NK-92 (cell line): ENCODE results near the gene CAMTA1.

Experiments used
- DNase-seq: peaks from one replicate; lab custom pipeline; 2025; ENCODE audit not compliant: unreplicated experiment; lab: John Stamatoyannopoulos, UW

CAMTA1 gene

DNA sequence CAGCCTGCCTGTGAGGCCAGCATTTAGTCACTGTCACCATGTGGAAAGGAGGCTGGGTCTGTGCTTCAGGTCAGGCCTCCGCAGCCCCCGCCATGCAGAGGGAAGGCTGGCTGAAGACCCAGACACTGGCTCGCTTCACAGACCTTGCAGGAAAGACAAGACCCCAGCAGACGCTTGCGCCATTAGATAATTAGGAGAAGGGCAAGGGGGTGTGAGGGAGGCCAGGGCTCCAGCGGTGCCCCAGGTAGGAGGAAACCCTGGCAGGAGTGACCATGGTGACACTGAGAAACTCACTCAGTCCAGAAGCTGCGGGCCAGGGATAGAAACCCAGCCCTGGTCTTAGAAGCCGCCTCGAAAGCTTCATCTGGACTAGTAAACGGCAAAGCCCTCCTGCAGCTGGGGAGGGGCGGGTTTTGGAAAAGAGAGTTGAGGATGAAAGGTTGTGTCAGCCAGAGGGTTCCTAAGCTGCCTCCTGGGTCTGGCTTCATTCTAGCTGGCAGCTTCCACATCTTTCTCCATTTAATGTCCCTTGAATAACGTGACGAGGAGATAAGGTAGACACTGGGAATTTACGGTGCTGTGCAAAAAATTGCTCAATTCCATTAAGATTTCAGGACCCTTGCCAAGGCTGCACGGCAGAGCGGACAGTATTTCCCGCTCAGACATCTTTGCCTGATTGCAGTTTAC lies 691.8 kb downstream of the CAMTA1 start:
- no peak for DNase-seq

DNA sequence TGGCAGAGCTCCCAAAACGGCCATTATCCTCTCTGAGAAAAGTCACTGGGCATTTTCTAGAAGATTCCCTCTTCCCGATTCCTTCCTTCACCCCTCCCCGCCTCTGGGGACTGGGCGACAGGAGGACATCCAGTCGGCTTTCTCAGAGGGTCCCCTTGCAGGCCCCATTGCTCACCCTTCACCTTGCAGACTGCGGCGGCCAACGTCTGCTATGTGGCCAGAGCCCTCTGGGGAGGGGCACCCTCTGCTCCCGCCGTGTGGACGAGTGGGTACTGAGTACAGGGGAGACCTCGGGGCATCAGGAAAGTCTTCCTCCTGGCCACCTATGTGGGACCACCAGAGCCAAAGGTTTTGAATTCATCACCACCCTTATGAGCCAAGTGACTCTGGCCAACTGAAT lies 692.3 kb downstream of the CAMTA1 start:
- DNase-seq = no peak

DNA sequence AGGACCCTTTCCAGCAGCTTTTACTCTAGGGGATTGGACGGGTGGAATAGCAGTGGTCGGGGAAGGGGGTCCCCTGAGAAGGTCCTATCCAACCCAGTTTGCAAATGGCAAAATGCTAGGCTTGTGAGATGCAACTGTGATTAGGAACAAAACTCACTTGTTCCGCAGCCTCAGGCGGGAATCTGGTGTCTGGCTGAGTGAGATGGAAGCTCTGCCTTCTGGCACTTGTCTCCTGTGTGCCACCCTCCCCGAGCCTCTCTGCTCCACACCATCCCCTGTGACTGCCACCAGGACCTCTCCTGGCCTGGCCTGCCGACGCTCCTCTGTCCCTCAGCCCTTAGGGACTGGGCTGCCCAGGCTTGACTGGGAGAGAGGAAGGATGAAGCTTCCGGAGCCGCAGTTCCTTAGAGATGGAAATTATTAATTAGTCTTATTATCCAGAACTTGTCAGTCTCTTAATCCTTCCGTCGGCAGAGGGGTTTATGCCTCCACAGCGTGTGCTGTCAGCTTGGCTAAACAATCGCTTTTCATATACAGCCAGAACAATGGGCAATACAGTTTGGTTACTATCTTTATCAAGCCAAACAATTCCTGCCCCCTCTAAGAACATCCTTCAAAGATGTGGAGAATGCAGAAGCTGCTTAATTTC lies 693.0 kb downstream of the CAMTA1 start:
- DNase-seq = no peak

DNA sequence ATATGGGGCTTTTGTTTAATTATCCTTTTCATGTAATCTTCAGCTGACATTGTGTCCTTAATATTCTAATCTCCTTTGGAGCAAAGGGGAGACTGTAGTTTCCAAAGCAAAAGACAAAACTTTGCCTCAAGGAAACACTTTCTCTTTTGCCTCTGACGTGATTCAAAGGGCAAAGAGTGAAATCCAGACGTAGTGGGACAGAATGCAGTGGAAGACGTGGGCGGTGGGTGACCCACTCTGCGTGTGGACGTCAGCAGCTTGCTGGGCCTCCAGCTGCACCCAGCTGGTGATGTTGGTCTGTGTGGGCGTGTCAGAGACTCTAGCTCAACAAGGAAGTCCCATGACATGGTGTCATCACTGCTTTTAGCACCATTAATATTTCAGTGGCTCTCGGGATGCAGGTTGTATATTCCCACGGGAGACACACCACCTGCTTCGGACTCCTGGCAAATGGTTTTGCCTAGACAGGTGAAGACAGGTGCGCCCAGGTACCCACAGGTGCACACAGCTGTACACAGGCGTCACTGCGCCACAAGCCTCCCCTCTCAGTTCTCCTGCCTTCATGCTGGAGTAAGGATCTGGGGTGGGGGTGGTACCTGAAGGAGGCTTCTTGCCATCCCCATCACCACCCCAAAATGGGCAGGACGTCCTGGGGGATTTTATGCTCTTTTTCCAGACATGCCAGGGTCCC lies 693.7 kb downstream of the CAMTA1 start:
- DNase-seq = no peak

DNA sequence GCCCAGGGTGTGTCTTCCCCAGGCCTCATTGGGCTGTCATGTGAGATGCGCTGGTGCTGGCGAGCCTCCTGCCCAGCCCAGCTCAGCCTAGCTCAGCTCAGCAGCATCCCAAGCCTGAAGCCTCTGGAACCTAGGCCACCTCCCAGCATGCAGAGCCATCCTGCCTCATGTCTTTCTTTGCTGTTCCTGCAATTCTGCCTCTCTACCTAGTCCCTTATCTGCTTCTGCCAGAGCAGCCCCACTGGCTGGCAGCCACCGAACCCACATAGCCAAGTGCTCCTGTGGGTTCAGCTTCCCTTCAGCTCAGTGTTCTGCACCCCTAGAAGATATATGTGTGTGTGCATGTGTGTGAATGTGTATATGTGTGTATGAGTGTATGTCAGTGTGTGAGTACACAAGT lies 694.3 kb downstream of the CAMTA1 start:
- no peak for DNase-seq

DNA sequence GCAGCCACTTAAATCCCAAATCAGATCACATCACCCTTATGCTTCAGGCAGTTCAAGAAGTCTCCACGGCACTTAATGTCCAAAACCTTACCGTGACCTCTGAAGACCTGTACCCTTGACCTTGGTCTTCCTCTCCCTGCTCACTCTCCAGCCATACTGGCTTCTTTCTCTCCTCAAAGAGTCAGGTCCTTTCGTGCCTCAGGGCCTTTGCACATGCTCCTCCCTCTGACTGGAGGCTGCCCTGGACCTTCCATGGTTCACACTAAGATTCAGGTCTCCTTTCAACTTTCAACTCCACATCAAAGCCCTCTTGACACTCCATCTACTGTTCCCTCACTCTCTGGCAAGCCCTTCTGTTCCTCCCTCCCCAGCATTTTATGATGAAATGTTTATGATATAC lies 695.9 kb downstream of the CAMTA1 start:
- DNase-seq = no peak

DNA sequence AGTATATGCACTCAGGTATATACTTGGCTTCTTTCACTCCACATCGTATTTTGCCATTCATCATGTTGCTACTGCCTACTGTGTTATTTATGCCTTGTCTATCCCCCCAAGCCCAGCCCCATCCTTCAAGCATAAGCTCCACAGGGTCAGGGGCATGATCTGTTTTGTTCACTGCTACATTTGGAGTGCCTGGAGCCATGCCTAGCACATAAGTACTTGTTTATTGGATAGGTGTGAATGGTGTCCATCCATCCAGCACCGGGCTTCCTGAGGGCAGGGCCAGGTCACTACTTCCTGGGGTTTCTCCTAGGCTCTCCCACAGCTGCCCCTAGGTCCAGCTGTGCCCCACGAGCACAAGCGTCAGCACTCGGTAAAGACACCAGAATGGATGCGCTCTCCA lies 696.8 kb downstream of the CAMTA1 start:
- DNase-seq = no peak

DNA sequence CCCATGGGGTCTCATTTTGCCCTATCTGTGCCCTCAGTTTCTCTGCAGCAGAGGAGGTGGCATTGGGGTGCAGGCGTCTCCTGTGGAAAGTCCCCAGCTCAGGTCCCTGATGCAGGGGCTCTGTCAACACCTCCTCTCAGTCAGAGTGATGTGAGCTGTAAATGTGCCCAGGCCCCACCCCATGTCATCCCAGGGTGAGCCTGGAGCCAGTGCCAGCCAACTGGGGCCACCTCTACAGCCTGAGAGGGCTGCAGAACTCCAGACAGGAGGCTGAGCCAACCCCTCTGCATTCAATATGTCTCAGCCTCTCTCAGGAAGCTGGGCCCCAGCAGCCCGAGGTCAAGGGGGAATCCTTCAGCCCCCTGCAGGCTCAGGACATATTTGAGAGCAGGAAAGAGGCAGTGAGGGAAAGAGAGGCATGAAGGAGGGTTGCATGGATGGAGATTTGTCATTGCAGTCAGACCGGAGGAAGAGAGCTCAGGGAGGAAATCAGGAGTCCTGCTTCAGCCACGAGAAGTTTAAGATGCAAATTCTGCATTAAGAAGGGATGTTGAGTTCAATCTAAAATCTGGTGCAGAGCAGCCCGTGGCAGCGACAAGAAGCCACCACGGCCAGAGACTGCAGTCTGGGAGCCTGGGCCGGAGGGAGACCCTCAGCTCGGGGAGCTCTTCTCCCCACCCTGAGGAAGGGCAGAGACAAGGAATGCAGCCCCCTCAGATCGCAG lies 697.7 kb downstream of the CAMTA1 start:
- no peak for DNase-seq

DNA sequence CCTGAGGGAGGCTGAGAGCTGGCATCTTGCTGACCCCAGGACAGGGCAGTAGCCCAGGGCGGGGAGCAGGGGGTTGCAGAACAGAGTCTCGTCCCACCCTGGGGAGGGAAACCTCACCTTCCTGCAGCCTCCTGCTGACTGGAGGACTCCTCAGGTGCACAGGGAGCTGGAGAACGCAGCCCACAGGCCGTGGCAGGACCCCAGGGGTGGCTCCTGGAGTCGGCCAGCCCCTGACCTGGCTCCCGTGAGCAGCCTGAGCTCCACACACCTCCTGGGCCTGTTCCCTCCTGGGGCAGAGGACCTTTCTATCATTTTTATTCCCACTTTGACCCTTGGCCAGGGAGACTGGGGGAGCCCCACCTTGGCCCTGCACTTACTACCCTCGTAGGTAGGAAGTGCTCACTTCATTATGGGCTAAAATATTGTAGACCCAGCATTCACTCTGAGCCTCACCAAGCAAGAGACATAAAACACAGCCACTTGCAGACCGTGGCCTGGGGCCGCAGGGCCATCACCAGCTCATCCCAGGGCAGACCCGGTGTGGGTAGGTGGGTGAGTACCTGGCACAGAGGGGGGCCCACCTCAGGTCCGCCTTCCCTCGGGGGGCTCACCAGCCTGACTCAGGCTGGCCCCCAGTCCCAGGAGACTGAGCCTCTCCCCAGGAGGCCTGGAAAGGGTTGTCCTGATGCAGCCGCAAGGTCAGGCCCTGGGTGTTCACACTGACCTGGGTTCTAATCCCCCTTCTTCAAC lies 698.6 kb downstream of the CAMTA1 start:
- no peak for DNase-seq

DNA sequence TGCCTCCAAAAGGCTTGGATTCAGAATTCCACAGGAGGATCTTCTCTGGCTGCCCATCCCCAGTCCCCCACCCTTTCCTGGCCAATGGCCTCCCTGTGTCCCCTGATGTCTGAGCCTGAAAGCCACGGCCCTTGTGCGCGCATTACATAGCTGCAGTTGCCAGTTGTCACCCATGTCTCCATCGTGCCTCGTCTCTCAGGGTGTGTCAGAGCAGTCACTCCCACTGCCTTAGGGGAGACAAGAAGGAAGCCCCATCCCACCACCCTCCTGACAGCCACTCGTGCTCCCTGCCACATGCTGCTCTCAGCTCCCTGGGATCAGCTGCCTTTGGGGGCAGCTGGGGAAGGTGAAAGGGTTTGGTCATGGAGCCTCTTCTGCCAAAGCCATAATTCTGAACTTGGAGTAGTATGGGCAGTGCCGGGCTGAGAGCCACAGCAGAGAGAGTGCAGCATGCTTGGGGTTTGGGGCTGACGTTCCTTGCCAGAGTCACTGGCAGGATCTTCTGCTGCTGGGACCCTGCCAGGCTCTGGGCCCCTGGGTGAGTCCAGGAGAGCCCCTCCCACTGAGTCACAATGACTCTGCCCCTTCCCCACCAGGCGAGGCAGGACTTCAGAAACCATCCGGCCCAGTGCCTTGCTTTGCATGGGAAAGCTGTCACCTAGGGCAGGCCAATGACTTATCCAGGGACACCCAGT lies 700.0 kb downstream of the CAMTA1 start:
- no peak for DNase-seq

DNA sequence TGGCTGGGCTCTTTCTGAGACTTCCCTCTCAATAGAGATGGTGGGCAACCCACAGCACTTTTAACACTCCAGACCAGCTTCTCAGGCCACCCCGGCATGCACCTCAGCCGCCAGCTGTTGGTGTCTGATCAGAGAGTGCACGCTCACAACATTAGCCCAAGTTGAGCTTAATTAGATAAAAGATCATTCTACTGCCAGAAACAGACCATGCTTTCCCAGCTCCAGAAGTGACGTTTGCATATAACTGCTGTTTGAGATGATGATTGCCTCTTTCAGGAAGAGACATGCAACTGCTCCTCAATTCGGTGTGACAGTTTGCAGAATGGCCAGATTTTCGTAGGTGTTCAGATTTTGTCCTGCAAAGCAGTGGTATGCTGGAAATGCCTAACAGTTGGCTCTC lies 700.6 kb downstream of the CAMTA1 start:
- DNase-seq = no peak

DNA sequence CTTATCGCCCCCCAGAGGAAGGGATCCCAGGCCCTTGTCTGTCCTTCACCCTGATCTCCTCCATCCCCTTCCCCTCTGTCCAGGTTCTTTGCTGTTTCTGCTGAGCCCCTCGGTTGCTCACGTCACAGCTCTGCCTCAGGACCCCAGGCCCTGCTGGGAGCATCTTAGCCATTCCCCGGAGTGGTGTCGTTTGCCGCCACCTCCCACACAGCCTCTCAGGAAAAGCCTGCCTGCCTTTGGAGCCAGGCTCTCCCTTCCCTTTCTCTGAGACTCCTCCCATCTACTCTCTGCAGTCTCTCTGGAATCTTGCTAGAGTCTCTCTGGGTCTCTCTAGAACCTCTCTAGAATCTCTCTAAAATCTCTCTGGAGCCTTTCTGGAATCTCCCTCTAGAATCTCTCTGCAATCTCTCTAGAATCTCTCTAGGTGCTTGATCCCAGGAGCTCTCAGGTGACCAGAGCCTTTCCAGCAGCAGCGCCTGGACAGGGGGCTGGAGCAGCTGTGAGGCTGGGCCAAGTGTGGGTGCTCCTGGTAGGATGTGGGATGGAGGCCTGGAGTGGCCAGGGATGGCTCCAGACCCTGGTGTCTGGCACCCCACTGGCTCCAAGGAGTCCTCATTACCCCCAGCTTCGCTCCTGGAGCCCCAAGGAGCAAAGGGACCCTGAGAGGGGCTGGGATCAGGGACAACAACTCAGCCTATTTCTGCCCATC lies 702.7 kb downstream of the CAMTA1 start:
- DNase-seq = no peak

DNA sequence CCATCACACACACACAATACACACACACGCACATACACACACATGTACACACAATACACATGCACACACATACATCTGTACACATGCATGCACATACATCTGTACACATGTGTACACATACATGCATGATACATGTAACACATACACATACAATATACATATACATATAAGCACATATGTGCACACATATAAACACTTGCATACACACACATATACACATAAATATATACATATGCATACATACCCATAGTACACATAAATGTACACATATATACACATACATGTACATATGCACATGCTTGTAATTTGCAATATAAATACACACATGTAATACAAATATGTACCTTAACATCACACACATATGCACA lies 703.2 kb downstream of the CAMTA1 start:
- no peak for DNase-seq

DNA sequence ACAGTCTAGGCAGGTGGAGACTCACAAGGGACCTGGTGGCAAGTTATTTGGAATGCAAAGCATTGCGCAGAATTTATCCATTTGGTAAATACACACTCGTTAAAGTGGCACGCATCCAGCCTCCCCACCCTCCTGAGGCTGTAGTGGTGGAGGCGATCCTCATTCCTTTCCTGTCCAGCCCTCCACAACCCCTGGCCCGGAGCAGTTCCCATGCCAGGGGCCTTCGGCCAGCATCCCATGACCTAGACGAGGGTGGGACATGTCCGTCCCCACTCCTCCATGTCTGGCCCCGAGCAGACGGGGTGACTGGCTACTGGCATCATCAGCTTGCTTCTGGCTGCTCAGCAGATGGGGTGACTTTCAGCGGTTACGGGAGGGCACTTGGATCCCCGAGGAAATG lies 704.3 kb downstream of the CAMTA1 start:
- no peak for DNase-seq

DNA sequence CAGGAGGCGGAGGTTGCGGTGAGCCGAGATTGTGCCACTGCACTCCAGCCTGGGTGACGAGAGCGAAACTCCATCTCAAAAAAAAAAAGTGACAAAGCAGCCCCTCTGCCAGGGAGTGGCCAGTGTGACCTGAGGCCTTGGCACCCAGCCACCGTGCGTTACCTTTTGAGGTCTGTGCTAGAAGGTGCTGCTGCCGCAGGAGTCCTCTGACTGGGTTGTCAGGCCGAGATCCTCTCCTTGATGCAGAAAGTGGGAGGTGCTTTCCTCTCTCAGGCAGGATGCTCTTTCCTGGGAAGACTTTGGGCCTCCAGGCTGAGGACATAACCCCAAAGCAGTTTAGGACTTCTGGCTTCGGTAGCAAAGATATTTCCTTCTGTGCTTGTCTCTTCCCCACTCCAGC lies 705.3 kb downstream of the CAMTA1 start:
- DNase-seq = no peak

DNA sequence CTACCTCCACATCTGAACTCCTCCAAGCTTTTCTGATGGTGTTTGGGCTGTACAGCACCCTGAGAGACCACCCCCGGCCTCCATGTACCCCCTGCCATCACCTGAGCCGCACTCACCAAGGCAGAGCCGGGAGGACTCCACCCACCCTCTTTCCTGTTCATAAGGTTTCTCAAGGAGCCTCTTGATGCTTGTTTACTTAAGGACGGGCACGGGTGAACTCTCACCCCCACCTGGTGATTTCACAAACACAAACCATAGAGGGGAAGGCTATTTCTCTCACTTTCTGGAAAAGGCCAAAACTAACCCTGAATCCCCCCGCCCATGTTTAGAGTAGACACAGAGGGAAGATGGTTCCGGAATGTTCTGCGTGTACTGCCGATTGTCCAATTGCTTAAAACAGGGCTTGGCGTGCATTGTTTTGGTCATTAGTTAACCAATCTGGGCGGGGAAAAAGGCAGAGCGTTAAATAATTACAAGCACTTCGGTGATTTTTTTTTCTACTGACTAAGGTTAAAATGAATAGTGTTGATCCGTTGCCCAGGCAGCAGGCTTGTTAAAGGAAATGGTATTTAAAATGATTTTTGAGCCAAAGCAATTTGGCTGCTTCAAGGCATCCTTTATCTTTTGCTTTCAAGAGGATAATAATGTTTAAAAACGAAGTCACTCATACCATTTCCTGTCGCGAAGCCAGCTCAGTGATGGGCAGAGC lies 706.0 kb downstream of the CAMTA1 start:
- no peak for DNase-seq

DNA sequence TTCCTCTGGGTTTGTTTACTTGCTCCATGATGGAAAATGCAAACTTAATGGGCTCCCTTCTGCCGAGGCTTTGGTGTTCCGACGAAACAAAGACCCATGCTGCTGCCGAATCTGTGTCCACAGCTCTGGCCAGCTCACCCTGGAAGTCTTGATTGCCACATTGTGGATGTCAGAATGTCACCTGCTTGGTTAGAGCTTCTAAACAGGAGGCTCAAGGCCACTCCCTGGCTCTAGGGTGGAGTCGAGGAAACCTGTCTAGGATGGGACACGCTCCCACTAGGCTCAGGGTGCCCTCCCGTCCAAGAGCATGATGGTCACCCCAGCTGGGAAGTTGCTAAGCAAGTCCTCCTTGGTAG lies 706.5 kb downstream of the CAMTA1 start:
- no peak for DNase-seq

DNA sequence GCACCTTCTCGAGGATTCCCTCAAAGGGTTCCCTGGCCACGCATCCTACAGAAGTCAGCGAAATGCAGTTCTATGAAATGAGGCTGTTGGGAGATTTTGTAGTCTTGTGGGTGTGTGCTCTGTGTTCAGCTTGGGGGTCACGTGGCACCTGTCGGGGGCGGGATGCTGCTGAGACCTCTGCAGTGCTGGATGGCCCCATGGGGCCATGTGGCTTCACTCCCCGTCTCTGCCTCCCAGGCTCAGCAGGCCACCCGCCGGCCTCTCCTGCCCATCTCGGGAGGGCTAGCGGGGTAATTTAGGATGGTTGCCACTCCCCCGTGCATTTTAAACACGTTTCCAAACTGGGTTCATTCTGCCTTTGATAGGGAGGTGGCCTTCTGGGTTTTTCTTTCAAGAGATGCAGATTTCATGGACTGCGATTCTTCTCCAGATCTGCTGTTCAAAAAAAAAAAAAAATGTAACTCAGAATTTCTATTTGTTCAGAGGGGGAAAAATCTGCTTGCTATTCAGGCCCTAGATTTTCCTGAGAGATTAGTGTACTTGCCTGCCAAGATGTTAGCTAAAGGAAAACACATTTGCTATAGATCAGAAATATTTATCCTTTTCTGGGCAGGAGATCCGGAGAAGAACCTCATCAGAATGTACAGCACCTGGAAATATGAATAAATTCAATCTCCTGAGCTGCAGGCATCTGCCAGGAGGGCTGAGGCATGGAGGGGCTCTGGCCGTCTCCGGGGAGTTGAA lies 708.6 kb downstream of the CAMTA1 start:
- DNase-seq = no peak

DNA sequence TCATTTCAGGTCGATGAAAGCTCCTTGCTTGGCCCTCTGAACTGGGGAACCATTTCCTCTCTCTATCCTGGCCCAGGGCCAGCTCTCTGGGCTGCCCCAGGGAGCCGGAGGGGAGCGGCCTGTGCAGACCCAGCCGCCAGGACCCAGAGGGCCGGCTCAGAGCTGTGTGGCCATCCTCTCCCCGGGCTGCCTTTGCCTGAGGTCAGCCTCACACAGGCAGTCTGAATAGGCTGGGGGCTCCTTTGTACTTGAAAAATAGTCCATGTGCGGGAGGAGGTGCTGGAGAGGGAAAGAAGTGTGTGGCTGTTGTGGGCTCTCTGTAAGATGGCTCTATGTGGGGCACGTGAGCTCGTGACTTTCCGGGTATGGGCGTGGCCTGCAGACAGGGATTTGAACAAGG lies 710.7 kb downstream of the CAMTA1 start:
- DNase-seq = no peak
